GM23248 (cell line): ENCODE data around the gene RAF1. TPM values are rescaled to one million over a fixed set of nuclear protein-coding genes. Genes with fewer than 3 reads are reported as not detected.
"Not testable (repeated sequence)": the region's sequence is repeated elsewhere in the genome, so short reads cannot be mapped to it uniquely, and the experiment has no call there.

ENCODE experiments used
- DNase-seq: peaks from one replicate; pipeline ENCODE4 v3.0.0-alpha.2; 2015
- H2AFZ ChIP-seq: fragments of 200-600 bp; sonication (generic); 2 replicates; pipeline ENCODE4 v1.6.1; 2016; ENCODE audit warnings: antibody characterized with exemption
- H3F3A ChIP-seq: fragments of 200-600 bp; sonication (generic); 2 replicates; pipeline ENCODE4 v1.6.1; 2016; ENCODE audit warnings: mild to moderate bottlenecking, antibody characterized with exemption, mixed run types; ENCODE audit not compliant: insufficient read depth
- H3K27ac ChIP-seq: fragments of 200-600 bp; sonication (generic); 2 replicates; pipeline ENCODE4 v1.5.1; 2016; ENCODE audit warnings: mild to moderate bottlenecking
- H3K27me3 ChIP-seq: fragments of 200-600 bp; sonication (generic); replicated peaks from 2 replicates; pipeline ENCODE4 v1.6.1; 2016; ENCODE audit warnings: mild to moderate bottlenecking; ENCODE audit not compliant: insufficient read depth
- H3K36me3 ChIP-seq: fragments of 200-600 bp; sonication (generic); 2 replicates; pipeline ENCODE4 v1.6.1; 2016; ENCODE audit warnings: low read depth, mild to moderate bottlenecking
- H3K4me1 ChIP-seq: fragments of 200-600 bp; sonication (generic); 2 replicates; pipeline ENCODE4 v1.6.1; 2016; ENCODE audit warnings: mild to moderate bottlenecking; ENCODE audit not compliant: insufficient read depth
- H3K4me2 ChIP-seq: fragments of 200-600 bp; sonication (generic); one replicate; pipeline ENCODE4 v1.6.1; 2016; ENCODE audit warnings: mild to moderate bottlenecking; ENCODE audit not compliant: unreplicated experiment
- H3K4me3 ChIP-seq: fragments of 200-600 bp; sonication (generic); 2 replicates; pipeline ENCODE4 v1.5.1; 2016; ENCODE audit warnings: mild to moderate bottlenecking
- H3K79me2 ChIP-seq: fragments of 200-600 bp; sonication (generic); 2 replicates; pipeline ENCODE4 v1.6.1; 2016; ENCODE audit warnings: mild to moderate bottlenecking; ENCODE audit not compliant: insufficient read depth
- H3K9ac ChIP-seq: fragments of 200-600 bp; sonication (generic); 2 replicates; pipeline ENCODE4 v1.6.1; 2016; ENCODE audit warnings: mild to moderate bottlenecking
- H3K9me2 ChIP-seq: fragments of 200-600 bp; sonication (generic); 2 replicates; pipeline ENCODE4 v1.6.1; 2016; ENCODE audit warnings: mixed run types, mild to moderate bottlenecking, moderate library complexity; ENCODE audit not compliant: insufficient read depth
- H3K9me3 ChIP-seq: fragments of 200-600 bp; sonication (generic); one replicate; pipeline ENCODE4 v1.6.1; 2017; ENCODE audit warnings: low read depth
- H4K20me1 ChIP-seq: fragments of 200-600 bp; sonication (generic); 2 replicates; pipeline ENCODE4 v1.6.0; 2016; ENCODE audit not compliant: insufficient read depth
- EZH2 ChIP-seq: fragments of 200-600 bp; sonication (generic); IDR thresholded peaks from 2 replicates; pipeline ENCODE4 v1.6.1; 2018; ENCODE audit warnings: antibody characterized with exemption, mild to moderate bottlenecking; ENCODE audit not compliant: insufficient read depth, poor library complexity, severe bottlenecking
- EZH2phosphoT487 ChIP-seq: fragments of 200-600 bp; sonication (generic); IDR thresholded peaks from 2 replicates; pipeline ENCODE4 v1.6.1; 2018; ENCODE audit warnings: antibody characterized with exemption, moderate library complexity, mild to moderate bottlenecking, low read depth; ENCODE audit not compliant: insufficient read depth
- WGBS, 2 experiments: methylation state at CpG; one replicate each; pipeline ENCODE4 v1.1.6; 2015 to 2017; ENCODE audit warnings: low lambda C conversion rate in 2 of 2, low coverage in 1 of 2; ENCODE audit errors: missing lambda C conversion rate in 2 of 2; 5-methylcytosine and 5-hydroxymethylcytosine counted together
- in situ Hi-C: fragments of 300-500 bp; cut with MboI; formaldehyde crosslinking; loops from 2 replicates; pipeline ENCODE4 v1.15.0; 2020
- polyA plus RNA-seq: library from polyadenylated mRNA; unstranded; fragments of >200 nt; fragmentation: Nextera tagmentation; extraction: Ambion mirVana; gene quantifications from 2 replicates; pipeline ENCODE4 v1.2.1, GENCODE V29; 2016
- total RNA-seq: library from RNA; depleted of rRNA; stranded (reverse); fragments of >200 nt; shearing (Covaris generic); gene quantifications from 2 replicates; pipeline ENCODE4 v1.2.3, GENCODE V29; 2014

Gene RAF1
- total and polyA plus RNA-seq, 2 experiments from 2014 or later = 57.3 to 87.4 TPM

- Histone ChIP-seq H3K9me2 (no peaks in the 10 kb centered on the region), H3K27ac (no peak overlapping the region), H3K4me3 (no peak overlapping the region), H3K36me3 (no peaks in the 10 kb centered on the region), H4K20me1 (no peaks in the 10 kb centered on the region), H3K9ac (no peak overlapping the region), H3K27me3 (no peaks in the 10 kb centered on the region), H2AFZ (no peak overlapping the region), H3K79me2 (no peaks in the 10 kb centered on the region), H3K4me1 (peaks cover 20% of the 10 kb centered on the region), H3K9me3 (no peaks in the 10 kb centered on the region), H3F3A (peaks cover 18% of the 10 kb centered on the region), H3K4me2 (no peak overlapping the region)
- TF ChIP-seq EZH2 (no peak), EZH2phosphoT487 (no peak)
- 93 to 98% methylated on average over 3 of the region's 3 CpGs for WGBS, 2 experiments
- in situ Hi-C loops = no loop called here
- no peak for DNase-seq
These were observed 38.6 kb upstream of the RAF1 start for GRCh38 chr3:12702501-12702900.

GRCh38 chr3:12701601-12702000, 37.7 kb upstream of the RAF1 start:
- H2AFZ ChIP-seq, DNase-seq, H3K79me2 ChIP-seq, H3K9me3 ChIP-seq, H3K4me2 ChIP-seq, H3K36me3 ChIP-seq, H3K9me2 ChIP-seq, H3K4me3 ChIP-seq, H3K27me3 ChIP-seq, in situ Hi-C loops, H3K27ac ChIP-seq, H3K9ac ChIP-seq, H4K20me1 ChIP-seq: not testable (repeated sequence)
- Histone ChIP-seq H3F3A (peaks cover 12% of the 10 kb centered on the region), H3K4me1 (peaks cover 16% of the 10 kb centered on the region)
- WGBS, 2 experiments = 87 to 98% methylated on average over 8 to 10 of the region's 10 CpGs

- no peaks in the 10 kb centered on the region for H3K27me3 ChIP-seq
- no peak for TF ChIP-seq EZH2
- TF ChIP-seq EZH2phosphoT487 = no peak
- in situ Hi-C loops = no loop called here
- H3K9me2 ChIP-seq = no peaks in the 10 kb centered on the region
- no peak for DNase-seq
- H4K20me1 ChIP-seq = no peaks in the 10 kb centered on the region
- H3K9me3 ChIP-seq = no peaks in the 10 kb centered on the region
- H3K36me3 ChIP-seq = no peaks in the 10 kb centered on the region
- 70 to 82% methylated on average over 2 of the region's 2 CpGs for WGBS, 2 experiments
- no peaks in the 10 kb centered on the region for H3K79me2 ChIP-seq
- no peak overlapping the region for H3K9ac ChIP-seq
- H2AFZ ChIP-seq = no peak overlapping the region
- H3K27ac ChIP-seq = no peak overlapping the region
- H3K4me1 ChIP-seq = peaks cover 17% of the 10 kb centered on the region
- H3F3A ChIP-seq = peaks cover 5% of the 10 kb centered on the region; the same call in 1 of the 2 replicates
- H3K4me3 ChIP-seq = no peak overlapping the region
- H3K4me2 ChIP-seq = no peak overlapping the region
These were observed 36.9 kb upstream of the RAF1 start for GRCh38 chr3:12700800-12701199.

GRCh38 chr3:12695916-12696315, 32.0 kb upstream of the RAF1 start:
- in situ Hi-C loops = no loop called here
- Histone ChIP-seq H3F3A (no peaks in the 10 kb centered on the region; the same call in 1 of the 2 replicates), H3K4me1 (peaks cover 16% of the 10 kb centered on the region; the same call in 1 of the 2 replicates), H3K4me2 (no peak overlapping the region), H3K36me3 (no peaks in the 10 kb centered on the region), H3K9me2 (no peaks in the 10 kb centered on the region), H3K9ac (no peak overlapping the region), H3K27ac (no peak overlapping the region), H3K9me3 (no peaks in the 10 kb centered on the region), H3K4me3 (no peak overlapping the region), H2AFZ (no peak overlapping the region), H3K79me2 (no peaks in the 10 kb centered on the region), H4K20me1 (no peaks in the 10 kb centered on the region), H3K27me3 (no peaks in the 10 kb centered on the region)
- 81 to 82% methylated on average over 2 of the region's 2 CpGs for WGBS, 2 experiments
- DNase-seq = no peak
- TF ChIP-seq EZH2phosphoT487 (no peak), EZH2 (no peak)

GRCh38 chr3:12695112-12695511, 31.2 kb upstream of the RAF1 start:
- Histone ChIP-seq H3K9me3 (no peaks in the 10 kb centered on the region), H4K20me1 (no peaks in the 10 kb centered on the region), H3F3A (no peaks in the 10 kb centered on the region; the same call in 1 of the 2 replicates), H3K79me2 (no peaks in the 10 kb centered on the region), H3K36me3 (no peaks in the 10 kb centered on the region), H3K9me2 (no peaks in the 10 kb centered on the region), H3K4me2 (peak overlapping the region; percentile 16), H3K4me3 (no peak overlapping the region), H3K27ac (peak overlapping the region; percentile 33), H3K27me3 (no peaks in the 10 kb centered on the region), H3K4me1 (peaks cover 16% of the 10 kb centered on the region; the same call in 1 of the 2 replicates), H2AFZ (no peak overlapping the region), H3K9ac (no peak overlapping the region)
- DNase-seq = peak; percentile 51
- no peak for TF ChIP-seq EZH2phosphoT487
- in situ Hi-C loops = no loop called here
- 19 to 29% methylated on average over 3 of the region's 3 CpGs for WGBS, 2 experiments
